GM06990 (cell line): Measurements from ENCODE around the gene GAGE2A.
A peak's percentile ranks its signal among the peaks of the same experiment; 100 is the strongest.

Source experiments
- DNase-seq: peaks from one replicate; pipeline ENCODE4 v3.0.0-alpha.2; 2011; ENCODE audit not compliant: insufficient read length; ENCODE audit errors: extremely low read depth
- H3K27me3 ChIP-seq: replicated peaks from 2 replicates; pipeline ENCODE4 v1.6.0; 2011; ENCODE audit warnings: low read length; ENCODE audit not compliant: control insufficient read depth, insufficient read depth
- H3K36me3 ChIP-seq: 2 replicates; pipeline ENCODE4 v1.5.1; 2011; ENCODE audit warnings: low read length; ENCODE audit not compliant: control insufficient read depth, insufficient read depth
- H3K4me3 ChIP-seq: replicated peaks from 2 replicates; pipeline ENCODE4 v1.5.1; 2011; ENCODE audit warnings: low read depth, mild to moderate bottlenecking, control low read depth, low read length
- CTCF ChIP-seq: IDR thresholded peaks from 2 replicates; pipeline ENCODE4 v1.5.1; 2011; ENCODE audit warnings: low read length, control low read depth, mild to moderate bottlenecking, inconsistent platforms; ENCODE audit not compliant: insufficient read depth, poor library complexity, severe bottlenecking

The GAGE2A gene

GRCh38 chrX:49610718-49611310, 21.5 kb downstream of the GAGE2A start:
- TF ChIP-seq CTCF, result no peak
- H3K36me3 ChIP-seq, result no peaks in the 10 kb centered on the region
- no peak overlapping the region for H3K4me3 ChIP-seq
- DNase-seq, result no peak
- no peaks in the 10 kb centered on the region for H3K27me3 ChIP-seq

- TF ChIP-seq CTCF, result no peak
- Histone ChIP-seq H3K4me3 (no peak overlapping the region), H3K27me3 (no peaks in the 10 kb centered on the region), H3K36me3 (no peaks in the 10 kb centered on the region)
- DNase-seq, result no peak
These were observed 29.3 kb downstream of the GAGE2A start for GRCh38 chrX:49618574-49618973.

GRCh38 chrX:49627086-49627777, 37.9 kb downstream of the GAGE2A start:
- peak; percentile 22 for DNase-seq
- TF ChIP-seq CTCF, result peak; percentile 24

GRCh38 chrX:49644991-49645637, 55.8 kb downstream of the GAGE2A start:
- Histone ChIP-seq H3K27me3 (no peaks in the 10 kb centered on the region; the same call in 1 of the 2 replicates), H3K36me3 (no peaks in the 10 kb centered on the region), H3K4me3 (no peak overlapping the region)
- no peak for TF ChIP-seq CTCF
- DNase-seq, result no peak

More at GRCh38 chrX:49627086-49627777, 37.9 kb downstream of the GAGE2A start:
- no peaks in the 10 kb centered on the region for H3K27me3 ChIP-seq
- H3K4me3 ChIP-seq, result no peak overlapping the region
- H3K36me3 ChIP-seq, result no peaks in the 10 kb centered on the region
